Amniotic stem cell (primary cell): ENCODE results near the gene ANKS1B.
"Not testable (repeated sequence)": the region's sequence is repeated elsewhere in the genome, so short reads cannot be mapped to it uniquely, and the experiment has no call there.

Source experiments
- DNase-seq: peaks from one replicate; lab custom pipeline; 2025; lab: John Stamatoyannopoulos, UW

The ANKS1B gene

GRCh38 chr12:99984271-99985128 is at the start of gene ANKS1B:
Gene ANKS1B (minus strand): TSS chr12:99984936. CDS start chr12:99984237, 699 bp downstream.
- DNase-seq: peak; percentile 47

GRCh38 chr12:100031836-100032235 is 47.1 kb upstream of the ANKS1B start:
- no peak for DNase-seq

GRCh38 chr12:100027671-100028070 is 42.9 kb upstream of the ANKS1B start:
- no peak for DNase-seq

- DNase-seq: no peak
Observed at GRCh38 chr12:100026241-100026640, 41.5 kb upstream of the ANKS1B start.

GRCh38 chr12:100024974-100025555 is 40.3 kb upstream of the ANKS1B start:
- no peak for DNase-seq

GRCh38 chr12:100020370-100020769 is 35.6 kb upstream of the ANKS1B start:
- no peak for DNase-seq

- DNase-seq: no peak
Observed at GRCh38 chr12:100017056-100017455, 32.3 kb upstream of the ANKS1B start.

- DNase-seq: not testable (repeated sequence)
Observed at GRCh38 chr12:100016304-100016703, 31.6 kb upstream of the ANKS1B start.

- DNase-seq: not testable (repeated sequence)
Observed at GRCh38 chr12:100005846-100006245, 21.1 kb upstream of the ANKS1B start.

GRCh38 chr12:99997806-99998205 is 13.1 kb upstream of the ANKS1B start:
- no peak for DNase-seq

GRCh38 chr12:99996095-99996494 is 11.4 kb upstream of the ANKS1B start:
- DNase-seq: no peak

GRCh38 chr12:99985631-99986030 is 895 bp upstream of the ANKS1B start:
- DNase-seq: no peak

GRCh38 chr12:99985129-99985570 is 414 bp upstream of the ANKS1B start:
- DNase-seq: no peak

- DNase-seq: no peak
Observed at GRCh38 chr12:99983456-99984258, 1.1 kb downstream of the ANKS1B start.

- DNase-seq: no peak
Observed at GRCh38 chr12:99981639-99982190, 3.0 kb downstream of the ANKS1B start.

GRCh38 chr12:99979471-99979870 is 5.3 kb downstream of the ANKS1B start:
- DNase-seq: no peak

GRCh38 chr12:99978152-99978551 is 6.6 kb downstream of the ANKS1B start:
- DNase-seq: no peak

GRCh38 chr12:99977550-99977949 is 7.2 kb downstream of the ANKS1B start:
- no peak for DNase-seq

- DNase-seq: no peak
Observed at GRCh38 chr12:99976762-99977161, 8.0 kb downstream of the ANKS1B start.

- DNase-seq: no peak
Observed at GRCh38 chr12:99975321-99975720, 9.4 kb downstream of the ANKS1B start.

GRCh38 chr12:99974146-99974545 is 10.6 kb downstream of the ANKS1B start:
- DNase-seq: no peak

- DNase-seq: no peak
Observed at GRCh38 chr12:99966429-99966828, 18.3 kb downstream of the ANKS1B start.
